PC-9 (cell line): ENCODE results near the gene SMARCC2. TPM values are rescaled to one million over a fixed set of nuclear protein-coding genes. Genes with fewer than 3 reads are reported as not detected.
A peak's percentile ranks its signal among the peaks of the same experiment; 100 is the strongest.

Source experiments
- Bru-seq: library from RNA; stranded (reverse); fragments of 400-500 nt; gene quantifications from one replicate; lab custom pipeline; 2021; lab: Mats Ljungman, UMichigan
- BruChase-seq, 2 experiments: library from RNA; stranded (reverse); fragments of 400-500 nt; gene quantifications; one replicate each; lab custom pipeline; 2021; lab: Mats Ljungman, UMichigan
- BruUV-seq: library from RNA; stranded (reverse); fragments of 400-500 nt; replicated peaks from 2 replicates; lab custom pipeline; 2021; lab: Mats Ljungman, UMichigan
- CTCF ChIA-PET: fragments of 300-600 bp; sonication (Branson Sonifier 250); formaldehyde crosslinking; loops from one replicate; lab custom pipeline; 2022; ENCODE audit warnings: antibody characterized with exemption; lab: Charles Lee
- POLR2A ChIA-PET: fragments of 300-600 bp; sonication (Branson Sonifier 250); formaldehyde crosslinking; loops from one replicate; lab custom pipeline; 2022; ENCODE audit warnings: antibody characterized with exemption; ENCODE audit not compliant: unreplicated experiment; lab: Charles Lee
- DNase-seq, 2 experiments: peaks; one replicate each; pipeline versions ENCODE4 v3.0.0 to v3.0.0-alpha.2; 2015 to 2022; ENCODE audit warnings: mixed read lengths in 1 of 2
- H2AFZ ChIP-seq: fragments of 200-600 bp; sonication (generic); 2 replicates; pipeline ENCODE4 v1.8.1; 2017; ENCODE audit warnings: antibody characterized with exemption
- H3F3A ChIP-seq: fragments of 200-600 bp; sonication (generic); 2 replicates; pipeline ENCODE4 v1.8.1; 2017; ENCODE audit warnings: antibody characterized with exemption, mild to moderate bottlenecking, low read depth; ENCODE audit not compliant: insufficient read depth
- H3K27ac ChIP-seq: fragments of 200-600 bp; sonication (generic); 2 replicates; pipeline ENCODE4 v1.6.1; 2016; ENCODE audit warnings: mixed run types
- H3K27me3 ChIP-seq: fragments of 200-600 bp; sonication (generic); 2 replicates; pipeline ENCODE4 v1.6.1; 2016; ENCODE audit warnings: low read depth, mixed run types; ENCODE audit not compliant: insufficient read depth
- H3K36me3 ChIP-seq: fragments of 200-600 bp; sonication (generic); 2 replicates; pipeline ENCODE4 v1.6.1; 2016; ENCODE audit warnings: low read depth, mixed run types
- H3K4me1 ChIP-seq: fragments of 200-600 bp; sonication (generic); replicated peaks from 2 replicates; pipeline ENCODE4 v1.6.1; 2016; ENCODE audit warnings: mixed run types; ENCODE audit not compliant: insufficient read depth
- H3K4me2 ChIP-seq: fragments of 200-600 bp; sonication (generic); 2 replicates; pipeline ENCODE4 v1.6.1; 2017; ENCODE audit warnings: mixed run types
- H3K4me3 ChIP-seq: fragments of 200-600 bp; sonication (generic); 2 replicates; pipeline ENCODE4 v1.6.1; 2016; ENCODE audit warnings: mixed run types
- H3K79me2 ChIP-seq: fragments of 200-600 bp; sonication (generic); 2 replicates; pipeline ENCODE4 v1.6.1; 2017; ENCODE audit warnings: low read depth, mixed run types
- H3K9me2 ChIP-seq: fragments of 200-600 bp; sonication (generic); 2 replicates; pipeline ENCODE4 v1.8.1; 2017; ENCODE audit warnings: mild to moderate bottlenecking; ENCODE audit not compliant: insufficient read depth
- H3K9me3 ChIP-seq: fragments of 200-600 bp; sonication (generic); 2 replicates; pipeline ENCODE4 v1.8.1; 2016; ENCODE audit warnings: low read depth; ENCODE audit not compliant: insufficient read depth
- H4K20me1 ChIP-seq: fragments of 200-600 bp; sonication (generic); 2 replicates; pipeline ENCODE4 v1.8.1; 2017; ENCODE audit not compliant: insufficient read depth
- EZH2 ChIP-seq: fragments of 200-600 bp; sonication (generic); IDR thresholded peaks from 2 replicates; pipeline ENCODE4 v1.8.0; 2017; ENCODE audit warnings: antibody characterized with exemption, low read depth
- intact Hi-C: fragments of 100-400 bp; cut with micrococcal nuclease; formaldehyde crosslinking; loops from one replicate; pipeline ENCODE4 v1.10.0; 2022; ENCODE audit not compliant: unreplicated experiment
- long read RNA-seq: library from polyadenylated mRNA; stranded (forward); transcript quantifications from one replicate; pipeline ENCODE4 v2.0.0, GENCODE V29; 2022
- total RNA-seq: library from RNA; stranded (reverse); gene quantifications from 2 replicates; pipeline ENCODE4 v1.2.3, GENCODE V29; 2021
- TF ChIP-seq, protein P1 (sequence below): fragments of 200-600 bp; sonication (generic); conservative IDR thresholded peaks from 2 replicates; pipeline ENCODE4 v1.6.1; 2017; ENCODE audit warnings: mixed run types, antibody characterized with exemption, mild to moderate bottlenecking, moderate library complexity

Gene SMARCC2
- total RNA-seq: 70.3 and 86.4 TPM in 2 replicates
- Bru-seq, nascent RNA: percentile 86 among the genes with signal in this experiment
- BruChase-seq, experiment 1, labeled RNA remaining after a 2-hour chase: percentile 94 among the genes with signal in this experiment
- BruChase-seq, experiment 2, labeled RNA remaining after a 6-hour chase: percentile 96 among the genes with signal in this experiment
- long read RNA-seq, full-length matches to known transcripts: 35 of 59 reads
- long read RNA-seq, partial matches to known transcripts: 13 of 59 reads
- long read RNA-seq, other reads (novel, unspliced or antisense): 11 of 59 reads

DNA sequence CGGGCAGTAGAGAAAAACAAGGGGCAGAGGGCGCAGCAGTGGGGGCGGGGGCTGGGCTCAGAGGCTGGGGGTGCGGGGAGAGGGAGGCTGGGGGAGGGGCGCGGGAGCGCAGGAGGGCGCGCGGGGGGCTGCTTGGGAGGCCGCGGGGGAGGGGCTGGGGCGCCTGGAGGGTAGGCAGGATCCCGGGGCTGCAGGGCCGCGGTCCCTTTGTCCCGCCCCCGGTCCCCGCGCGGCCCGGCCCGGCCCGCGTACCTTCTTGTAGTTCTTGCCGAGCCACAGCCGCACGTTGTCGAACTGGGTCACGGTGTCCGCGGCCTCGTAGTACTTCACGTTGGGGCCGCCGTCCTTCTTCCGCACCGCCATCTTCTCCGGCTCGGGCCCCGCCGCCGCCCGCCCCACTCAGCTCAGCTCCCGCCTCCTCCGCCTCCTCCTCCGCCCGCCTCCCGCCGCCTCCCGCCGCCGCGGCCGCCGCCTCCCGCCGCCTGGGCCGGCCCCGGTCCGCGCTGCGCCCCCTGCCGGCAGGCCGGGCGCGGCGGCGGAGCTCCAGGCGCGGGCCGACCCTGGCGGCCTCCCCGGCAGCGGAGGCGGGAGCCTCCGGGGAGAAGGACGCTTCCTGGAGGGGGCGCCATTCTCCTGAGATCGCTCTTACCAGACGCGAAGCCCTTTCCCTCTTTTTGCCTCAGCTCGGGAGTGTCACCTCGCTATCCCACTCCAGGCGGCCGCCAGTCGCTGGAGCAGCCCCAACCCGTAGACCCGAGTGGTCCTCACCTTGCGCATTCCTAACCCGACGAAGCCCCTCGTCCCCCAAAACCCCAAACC lies at the start of gene SMARCC2:
SMARCC2 (minus strand) TSS at position 385 of the 819 bp plus-strand sequence; CDS start at position 363, 22 bp downstream.
- BruUV-seq: no TSS peak

DNA sequence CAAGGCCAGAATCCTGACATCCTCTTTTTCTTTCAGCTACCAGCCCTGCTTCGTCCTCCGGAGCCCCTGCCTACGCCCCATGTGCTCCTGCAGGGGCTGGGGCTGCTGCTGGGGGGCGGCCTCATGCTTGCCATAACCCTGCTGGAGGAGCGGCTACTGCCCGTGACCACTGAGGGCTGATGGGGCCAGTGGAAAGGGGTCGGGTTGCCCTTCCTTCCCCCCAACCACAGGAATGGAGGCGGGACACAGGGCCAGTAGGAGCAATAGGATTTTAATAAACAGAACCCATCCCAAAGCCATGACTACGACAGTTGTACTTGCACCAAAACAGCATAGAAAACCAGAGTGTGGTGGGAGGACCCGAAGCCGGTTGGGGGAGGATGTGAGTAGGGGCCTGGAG lies 48.3 kb upstream of the SMARCC2 start:
- no TSS peak for BruUV-seq
- no peaks in the 10 kb centered on the region for H3K4me1 ChIP-seq
- H3K9me3 ChIP-seq: no peaks in the 10 kb centered on the region
- DNase-seq: no peak
- H3K27me3 ChIP-seq: no peaks in the 10 kb centered on the region
- H3K9me2 ChIP-seq: no peaks in the 10 kb centered on the region
- ChIA-PET POLR2A (no interaction called here), CTCF (no interaction called here)
- H2AFZ ChIP-seq: no peak overlapping the region
- H3K36me3 ChIP-seq: 0 out of 2 replicates have a peak, but pooled peaks cover 3% of the 10 kb centered on the region
- H3F3A ChIP-seq: peaks cover 8% of the 10 kb centered on the region; the same call in 1 of the 2 replicates
- no peaks in the 10 kb centered on the region for H4K20me1 ChIP-seq
- H3K4me2 ChIP-seq: no peak overlapping the region
- TF ChIP-seq, protein P1, sequence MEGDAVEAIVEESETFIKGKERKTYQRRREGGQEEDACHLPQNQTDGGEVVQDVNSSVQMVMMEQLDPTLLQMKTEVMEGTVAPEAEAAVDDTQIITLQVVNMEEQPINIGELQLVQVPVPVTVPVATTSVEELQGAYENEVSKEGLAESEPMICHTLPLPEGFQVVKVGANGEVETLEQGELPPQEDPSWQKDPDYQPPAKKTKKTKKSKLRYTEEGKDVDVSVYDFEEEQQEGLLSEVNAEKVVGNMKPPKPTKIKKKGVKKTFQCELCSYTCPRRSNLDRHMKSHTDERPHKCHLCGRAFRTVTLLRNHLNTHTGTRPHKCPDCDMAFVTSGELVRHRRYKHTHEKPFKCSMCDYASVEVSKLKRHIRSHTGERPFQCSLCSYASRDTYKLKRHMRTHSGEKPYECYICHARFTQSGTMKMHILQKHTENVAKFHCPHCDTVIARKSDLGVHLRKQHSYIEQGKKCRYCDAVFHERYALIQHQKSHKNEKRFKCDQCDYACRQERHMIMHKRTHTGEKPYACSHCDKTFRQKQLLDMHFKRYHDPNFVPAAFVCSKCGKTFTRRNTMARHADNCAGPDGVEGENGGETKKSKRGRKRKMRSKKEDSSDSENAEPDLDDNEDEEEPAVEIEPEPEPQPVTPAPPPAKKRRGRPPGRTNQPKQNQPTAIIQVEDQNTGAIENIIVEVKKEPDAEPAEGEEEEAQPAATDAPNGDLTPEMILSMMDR: no peak
- no peak for TF ChIP-seq EZH2
- H3K4me3 ChIP-seq: no peak overlapping the region
- H3K27ac ChIP-seq: no peak overlapping the region
- intact Hi-C loops: no loop called here
- H3K79me2 ChIP-seq: no peaks in the 10 kb centered on the region

More for the DNA sequence above, at the start of gene SMARCC2:
- Histone ChIP-seq H4K20me1 (no peaks in the 10 kb centered on the region), H3F3A (peaks cover 39% of the 10 kb centered on the region; the same call in 1 of the 2 replicates), H3K27me3 (no peaks in the 10 kb centered on the region), H3K4me1 (peaks cover 28% of the 10 kb centered on the region), H3K79me2 (peaks cover 30% of the 10 kb centered on the region), H3K36me3 (peaks cover 11% of the 10 kb centered on the region), H3K9me3 (no peaks in the 10 kb centered on the region), H3K27ac (peak within 1 kb of the TSS; percentile 85), H3K4me2 (peak within 1 kb of the TSS; percentile 97), H3K9me2 (no peaks in the 10 kb centered on the region), H2AFZ (peak within 1 kb of the TSS; percentile 96), H3K4me3 (peak within 1 kb of the TSS; percentile 99)
- TF ChIP-seq, protein P1: peak; percentile 68
- no peak for TF ChIP-seq EZH2
- POLR2A ChIA-PET: interaction anchor here (0.5 to 1.3 kb wide), 6 partner anchors 32 to 939 kb away, joined by 3 to 15 read pairs (median 4); partner anchors contain the start of genes ESYT1, LRP1 and RNF41
- CTCF ChIA-PET: interaction anchor here (0.7 to 1.8 kb wide), 11 partner anchors 28 to 448 kb away, joined by 3 to 14 read pairs (median 6); partner anchors contain the start of genes ESYT1, PA2G4, RNF41 and RPL41
- intact Hi-C loops: loop anchor here (1.0 to 2.0 kb wide), 2 partner anchors 63 to 193 kb away; partner anchors contain the start of gene SUOX
- peak; percentile 71 to 91 for DNase-seq

DNA sequence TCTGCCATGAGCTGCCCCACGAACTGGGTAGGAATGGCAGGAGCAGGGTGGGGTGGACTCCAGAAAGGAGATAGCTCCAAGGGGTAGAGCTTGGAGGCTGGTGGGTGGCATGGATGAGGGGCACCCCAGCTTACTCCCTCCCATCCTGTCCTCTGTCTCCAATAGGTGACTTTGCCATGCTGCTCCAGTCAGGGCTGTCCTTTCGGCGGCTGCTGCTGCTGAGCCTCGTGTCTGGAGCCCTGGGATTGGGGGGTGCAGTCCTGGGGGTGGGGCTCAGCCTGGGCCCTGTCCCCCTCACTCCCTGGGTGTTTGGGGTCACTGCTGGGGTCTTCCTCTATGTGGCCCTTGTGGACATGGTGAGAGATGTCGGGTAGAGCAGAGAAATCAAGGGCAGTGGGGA lies 47.7 kb upstream of the SMARCC2 start:
- Histone ChIP-seq H3K27ac (no peak overlapping the region), H3K9me2 (no peaks in the 10 kb centered on the region), H3K9me3 (no peaks in the 10 kb centered on the region), H3F3A (peaks cover 8% of the 10 kb centered on the region; the same call in 1 of the 2 replicates), H3K4me3 (no peak overlapping the region), H3K36me3 (0 out of 2 replicates have a peak, but pooled peaks cover 3% of the 10 kb centered on the region), H3K27me3 (no peaks in the 10 kb centered on the region), H3K79me2 (no peaks in the 10 kb centered on the region), H2AFZ (no peak overlapping the region), H3K4me2 (no peak overlapping the region), H3K4me1 (no peaks in the 10 kb centered on the region), H4K20me1 (no peaks in the 10 kb centered on the region)
- no peak for DNase-seq
- no TSS peak for BruUV-seq
- intact Hi-C loops: no loop called here
- POLR2A ChIA-PET: interaction anchor here (0.7 kb wide), 1 partner anchor 212 kb away, joined by 4 read pairs; the partner anchor contains the start of gene TIMELESS
- TF ChIP-seq, protein P1: no peak
- no peak for TF ChIP-seq EZH2
- CTCF ChIA-PET: no interaction called here
